CD4-positive, alpha-beta memory T cell (primary cell): Measurements from ENCODE around the gene HRCT1. TPM values are rescaled to one million over a fixed set of nuclear protein-coding genes. Genes with fewer than 3 reads are reported as not detected.
A peak's percentile ranks its signal among the peaks of the same experiment; 100 is the strongest.

Experiments
- CTCF ChIA-PET: fragments of 350-600 bp; sonication (Branson Sonifier 250); formaldehyde crosslinking; loops from one replicate; lab custom pipeline; 2021; ENCODE audit warnings: inconsistent platforms; ENCODE audit not compliant: partially characterized antibody; lab: Charles Lee
- POLR2A ChIA-PET: fragments of 350-600 bp; sonication (Branson Sonifier 250); formaldehyde crosslinking; loops from one replicate; lab custom pipeline; 2021; ENCODE audit not compliant: partially characterized antibody; lab: Charles Lee
- DNase-seq, 5 donors: peaks; one replicate each; pipeline versions ENCODE4 v3.0.0 to v3.0.0-alpha.2; 2020 to 2022; ENCODE audit warnings: mixed read lengths in 1 of 5
- H3K27ac ChIP-seq: one replicate; pipeline ENCODE4 v1.7.0; 2013; ENCODE audit warnings: low read depth, low read length
- H3K27me3 ChIP-seq: 2 replicates; pipeline ENCODE4 v1.7.0; 2013; ENCODE audit warnings: mild to moderate bottlenecking, low read length, moderate library complexity; ENCODE audit not compliant: insufficient read depth
- H3K36me3 ChIP-seq: 2 replicates; pipeline ENCODE4 v1.7.0; 2013; ENCODE audit warnings: mild to moderate bottlenecking, low read length, moderate library complexity; ENCODE audit not compliant: insufficient read depth
- H3K4me1 ChIP-seq: 2 replicates; pipeline ENCODE4 v1.7.0; 2013; ENCODE audit warnings: mild to moderate bottlenecking, low read length, moderate library complexity; ENCODE audit not compliant: insufficient read depth
- H3K4me3 ChIP-seq, 2 donors: one replicate each; pipeline ENCODE4 v1.7.0; 2013; ENCODE audit warnings: low read length in 2 of 2, mild to moderate bottlenecking in 1 of 2
- H3K9me3 ChIP-seq, 2 donors: one replicate each; pipeline ENCODE4 v1.7.0; 2013; ENCODE audit warnings: low read length in 2 of 2, control low read depth in 1 of 2; ENCODE audit not compliant: control insufficient read depth in 1 of 2
- H3K27ac Mint-ChIP-seq, 7 donors: one replicate each; pipeline ENCODE4 v1.8.0; 2020 to 2021; ENCODE audit warnings: mixed read lengths in 7 of 7, mild to moderate bottlenecking in 6 of 7, inconsistent platforms in 3 of 7, moderate library complexity in 3 of 7
- H3K27me3 Mint-ChIP-seq, 2 donors: one replicate each; pipeline ENCODE4 v1.8.0; 2020 to 2021; ENCODE audit warnings: mixed read lengths in 2 of 2
- H3K36me3 Mint-ChIP-seq, 2 donors: one replicate each; pipeline ENCODE4 v1.8.0; 2020 to 2021; ENCODE audit warnings: mixed read lengths in 2 of 2, inconsistent platforms in 1 of 2, mild to moderate bottlenecking in 1 of 2
- H3K4me1 Mint-ChIP-seq, 4 donors: one replicate each; pipeline ENCODE4 v1.8.0; 2020 to 2021; ENCODE audit warnings: mixed read lengths in 4 of 4, mild to moderate bottlenecking in 1 of 4
- H3K4me3 Mint-ChIP-seq, 8 donors: one replicate each; pipeline ENCODE4 v1.8.0; 2020 to 2021; ENCODE audit warnings: mixed read lengths in 8 of 8, mild to moderate bottlenecking in 7 of 8, moderate library complexity in 6 of 8, inconsistent platforms in 3 of 8
- H3K9me3 Mint-ChIP-seq, 8 donors: one replicate each; pipeline ENCODE4 v1.8.0; 2020 to 2021; ENCODE audit warnings: mixed read lengths in 8 of 8, mild to moderate bottlenecking in 5 of 8, inconsistent platforms in 3 of 8, moderate library complexity in 1 of 8
- intact Hi-C: fragments of 100-400 bp; cut with micrococcal nuclease; formaldehyde crosslinking; loops from one replicate; pipeline ENCODE4 v1.15.1; 2023
- polyA plus RNA-seq, 2 donors: library from polyadenylated mRNA; unstranded; fragments of 300-500 nt; fragmentation: Illumina TruSeq; gene quantifications; one replicate each; pipeline ENCODE4 v1.2.3, GENCODE V29; 2021
- total RNA-seq, 2 experiments: library from RNA; stranded (reverse); gene quantifications; one replicate each; pipeline ENCODE4 v1.2.3, GENCODE V29; 2021

Gene HRCT1
- total and polyA plus RNA-seq, 4 experiments from 2014 or later: not detected

- H3K9me3 Mint-ChIP-seq: peaks cover 0 to 2% (median 0%) of the 10 kb centered on the region in 8 donors
- Histone ChIP-seq H3K4me1 (no peaks in the 10 kb centered on the region), H3K9me3 (no peaks in the 10 kb centered on the region), H3K4me3 (no peak overlapping the region), H3K36me3 (no peaks in the 10 kb centered on the region), H3K27ac (no peak overlapping the region), H3K27me3 (peaks cover 5% of the 10 kb centered on the region)
- POLR2A ChIA-PET: no interaction called here
- no peak for DNase-seq
- H3K27me3 Mint-ChIP-seq: peaks cover 13 to 16% of the 10 kb centered on the region in 2 donors
- CTCF ChIA-PET: interaction anchor here (0.7 kb wide), 1 partner anchor 21 kb away, joined by 3 read pairs; no protein-coding TSS in a partner anchor
- intact Hi-C loops: no loop called here
- peak overlapping the region in 1 of 7 donors; percentile 59 for H3K27ac Mint-ChIP-seq
- H3K36me3 Mint-ChIP-seq: no peaks in the 10 kb centered on the region
- peaks cover 0 to 3% (median 1%) of the 10 kb centered on the region in 4 donors for H3K4me1 Mint-ChIP-seq
- H3K4me3 Mint-ChIP-seq: no peak overlapping the region
These were observed 44.7 kb upstream of the HRCT1 start for GRCh38 chr9:35861161-35861897.

DNA sequence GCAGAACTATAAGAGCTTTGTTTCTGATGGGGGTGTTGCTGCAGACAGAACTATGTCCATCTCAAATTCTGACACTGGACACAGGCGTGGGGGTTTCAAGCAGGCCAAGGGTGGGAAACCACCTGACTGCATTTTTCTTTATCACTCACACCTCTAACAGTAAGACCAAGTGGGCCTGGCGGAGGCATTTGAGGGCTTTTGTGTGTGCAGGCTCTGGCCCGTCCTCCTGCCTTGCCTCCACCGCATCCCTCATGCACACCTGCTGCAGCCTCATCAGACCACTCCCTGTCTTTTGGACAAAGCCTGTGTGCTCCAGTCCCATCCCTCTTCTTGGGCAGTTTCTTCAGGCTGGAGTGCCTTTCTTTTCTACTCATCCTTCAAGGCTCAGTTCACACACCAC lies 43.7 kb upstream of the HRCT1 start:
- H3K36me3 Mint-ChIP-seq: no peaks in the 10 kb centered on the region
- CTCF ChIA-PET: interaction anchor here (0.7 kb wide), 1 partner anchor 20 kb away, joined by 3 read pairs; no protein-coding TSS in a partner anchor
- POLR2A ChIA-PET: no interaction called here

GRCh38 chr9:35863583-35863982 lies 42.4 kb upstream of the HRCT1 start:
- no peaks in the 10 kb centered on the region for H3K4me1 ChIP-seq
- H3K27me3 ChIP-seq: peaks cover 5% of the 10 kb centered on the region
- H3K4me3 ChIP-seq: no peak overlapping the region
- Mint-ChIP-seq H3K4me1 (peaks cover 0 to 2% (median 0%) of the 10 kb centered on the region in 4 donors), H3K4me3 (no peak overlapping the region), H3K27ac (no peak overlapping the region), H3K9me3 (no peaks in the 10 kb centered on the region), H3K27me3 (peaks cover 10 to 13% of the 10 kb centered on the region in 2 donors), H3K36me3 (no peaks in the 10 kb centered on the region)
- H3K9me3 ChIP-seq: no peaks in the 10 kb centered on the region
- intact Hi-C loops: no loop called here
- ChIA-PET POLR2A (no interaction called here), CTCF (interaction anchor here (1.0 kb wide), 1 partner anchor 73 kb away, joined by 3 read pairs; no protein-coding TSS in a partner anchor)
- DNase-seq: no peak
- H3K36me3 ChIP-seq: no peaks in the 10 kb centered on the region
- H3K27ac ChIP-seq: no peak overlapping the region

More for the DNA sequence above, 43.7 kb upstream of the HRCT1 start:
- Mint-ChIP-seq H3K4me3 (no peak overlapping the region), H3K9me3 (peaks cover 0 to 2% (median 0%) of the 10 kb centered on the region in 8 donors), H3K4me1 (peaks cover 0 to 2% (median under 1%) of the 10 kb centered on the region in 4 donors), H3K27me3 (peaks cover 11 to 13% of the 10 kb centered on the region in 2 donors), H3K27ac (no peak overlapping the region)
- H3K4me3 ChIP-seq: no peak overlapping the region
- H3K36me3 ChIP-seq: no peaks in the 10 kb centered on the region
- no peak overlapping the region for H3K27ac ChIP-seq
- no peaks in the 10 kb centered on the region for H3K9me3 ChIP-seq
- H3K27me3 ChIP-seq: peaks cover 5% of the 10 kb centered on the region
- no peaks in the 10 kb centered on the region for H3K4me1 ChIP-seq
- DNase-seq: no peak
- intact Hi-C loops: no loop called here

DNA sequence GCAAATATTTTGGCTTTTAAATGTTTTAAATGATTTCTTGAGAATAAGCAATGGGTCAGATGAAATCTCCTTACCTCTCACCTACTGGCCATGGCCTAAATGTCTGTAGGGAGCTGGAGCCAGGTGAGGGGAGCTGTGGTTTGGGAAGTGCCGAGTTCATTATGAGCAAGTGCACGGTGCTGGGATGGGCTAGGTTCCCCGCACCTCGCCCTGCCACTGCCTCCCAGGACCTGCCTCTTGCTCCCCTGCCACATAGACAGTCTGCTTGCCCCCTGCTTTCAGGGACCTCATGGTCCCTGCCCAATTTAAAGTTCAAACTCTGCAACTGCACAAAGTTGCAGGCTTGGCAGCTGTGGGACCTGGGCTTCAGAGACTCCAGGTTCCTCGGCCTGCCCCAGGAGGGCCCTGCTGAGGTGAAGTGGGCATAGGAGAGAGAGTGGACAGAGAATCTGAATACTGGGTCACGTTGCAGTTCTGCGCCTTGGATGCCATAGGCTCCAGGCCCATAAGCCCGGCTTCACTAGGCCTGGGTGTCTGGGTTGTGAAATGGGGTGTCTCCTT lies 41.2 kb upstream of the HRCT1 start:
- Histone ChIP-seq H3K4me3 (no peak overlapping the region), H3K27ac (no peak overlapping the region), H3K4me1 (no peaks in the 10 kb centered on the region), H3K27me3 (peaks cover 5% of the 10 kb centered on the region), H3K9me3 (no peaks in the 10 kb centered on the region), H3K36me3 (no peaks in the 10 kb centered on the region)
- Mint-ChIP-seq H3K4me1 (no peaks in the 10 kb centered on the region), H3K36me3 (no peaks in the 10 kb centered on the region), H3K4me3 (no peak overlapping the region), H3K27ac (no peak overlapping the region), H3K27me3 (peaks cover 10 to 13% of the 10 kb centered on the region in 2 donors), H3K9me3 (peaks cover 0 to 1% (median 0%) of the 10 kb centered on the region in 8 donors)
- intact Hi-C loops: no loop called here
- ChIA-PET POLR2A (no interaction called here), CTCF (no interaction called here)
- DNase-seq: no peak

DNA sequence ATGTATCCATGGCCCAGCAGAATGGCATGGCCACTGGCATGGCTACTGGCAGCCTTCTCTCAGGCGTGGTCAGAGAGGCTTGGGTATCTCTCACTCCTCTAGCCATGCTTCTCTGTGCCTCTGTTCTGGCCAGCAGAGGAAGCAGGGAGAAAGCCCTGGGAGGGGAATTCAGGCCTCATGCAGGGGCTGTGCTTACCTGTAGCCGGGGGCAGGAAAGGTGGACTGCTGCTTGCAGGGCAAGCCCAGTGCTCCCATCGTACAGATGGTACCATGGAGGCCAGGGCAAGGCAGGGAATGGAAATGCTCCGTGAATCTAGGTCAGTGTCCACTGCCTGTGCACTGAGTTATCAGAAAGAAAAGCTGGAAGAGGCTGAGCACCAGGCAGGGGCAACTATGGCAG lies 38.5 kb upstream of the HRCT1 start:
- no peak overlapping the region for H3K27ac ChIP-seq
- peaks cover 5% of the 10 kb centered on the region for H3K27me3 ChIP-seq
- no peaks in the 10 kb centered on the region for H3K36me3 Mint-ChIP-seq
- no peaks in the 10 kb centered on the region for H3K4me1 Mint-ChIP-seq
- peaks cover 0 to 1% (median 0%) of the 10 kb centered on the region in 8 donors for H3K9me3 Mint-ChIP-seq
- H3K4me3 Mint-ChIP-seq: no peak overlapping the region
- no peaks in the 10 kb centered on the region for H3K4me1 ChIP-seq
- no peaks in the 10 kb centered on the region for H3K9me3 ChIP-seq
- no peak for DNase-seq
- no peaks in the 10 kb centered on the region for H3K36me3 ChIP-seq
- H3K4me3 ChIP-seq: no peak overlapping the region
- H3K27me3 Mint-ChIP-seq: peaks cover 4 to 5% of the 10 kb centered on the region in 2 donors
- CTCF ChIA-PET: no interaction called here
- no peak overlapping the region for H3K27ac Mint-ChIP-seq
- intact Hi-C loops: no loop called here
- POLR2A ChIA-PET: no interaction called here

- no peak overlapping the region for H3K27ac Mint-ChIP-seq
- H3K36me3 ChIP-seq: no peaks in the 10 kb centered on the region
- intact Hi-C loops: no loop called here
- H3K27me3 ChIP-seq: peaks cover 5% of the 10 kb centered on the region
- ChIA-PET CTCF (no interaction called here), POLR2A (no interaction called here)
- peaks cover 2 to 3% of the 10 kb centered on the region in 2 donors for H3K27me3 Mint-ChIP-seq
- DNase-seq: no peak
- peak overlapping the region in 1 of 8 donors; percentile 26 for H3K4me3 Mint-ChIP-seq
- H3K4me1 Mint-ChIP-seq: no peaks in the 10 kb centered on the region
- H3K27ac ChIP-seq: no peak overlapping the region
- no peaks in the 10 kb centered on the region for H3K9me3 ChIP-seq
- peaks cover 0 to 1% (median 0%) of the 10 kb centered on the region in 8 donors for H3K9me3 Mint-ChIP-seq
- no peaks in the 10 kb centered on the region for H3K36me3 Mint-ChIP-seq
- no peak overlapping the region for H3K4me3 ChIP-seq
- no peaks in the 10 kb centered on the region for H3K4me1 ChIP-seq
These were observed 37.1 kb upstream of the HRCT1 start for GRCh38 chr9:35868933-35869332.

DNA sequence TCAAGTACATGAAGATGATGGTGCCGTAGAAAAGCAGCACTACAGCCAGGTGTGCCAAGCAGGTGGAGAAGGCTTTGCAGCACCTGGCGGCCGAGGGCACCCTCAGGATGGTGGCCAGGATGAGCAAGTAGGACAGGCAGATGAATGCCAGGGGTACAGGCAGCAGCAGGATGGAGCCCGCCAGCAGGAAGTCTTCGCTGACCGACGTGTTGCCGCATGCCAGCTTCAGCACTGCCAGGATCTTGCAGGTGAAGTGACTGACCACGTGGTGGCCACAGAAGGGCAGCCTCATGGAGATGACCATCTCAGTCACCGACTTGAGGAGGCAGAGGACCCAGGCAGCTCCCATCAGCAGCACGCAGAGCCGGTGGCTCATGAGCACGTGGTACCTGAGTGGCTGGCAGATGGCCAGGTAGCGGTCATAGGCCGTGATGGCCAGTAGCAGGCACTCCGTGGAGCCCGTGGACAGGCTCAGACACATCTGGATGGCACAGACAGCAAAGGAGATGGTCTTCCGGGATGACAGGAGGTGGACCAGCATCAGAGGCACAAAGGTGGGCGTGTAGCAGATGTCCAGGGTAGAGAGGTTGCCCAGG lies 36.3 kb upstream of the HRCT1 start:
- Histone ChIP-seq H3K27ac (no peak overlapping the region), H3K4me1 (no peaks in the 10 kb centered on the region), H3K27me3 (no peaks in the 10 kb centered on the region), H3K9me3 (no peaks in the 10 kb centered on the region), H3K4me3 (no peak overlapping the region), H3K36me3 (no peaks in the 10 kb centered on the region)
- no peak overlapping the region for H3K4me3 Mint-ChIP-seq
- peaks cover 0 to 1% (median 0%) of the 10 kb centered on the region in 8 donors for H3K9me3 Mint-ChIP-seq
- CTCF ChIA-PET: no interaction called here
- H3K4me1 Mint-ChIP-seq: no peaks in the 10 kb centered on the region
- POLR2A ChIA-PET: no interaction called here
- no peaks in the 10 kb centered on the region for H3K36me3 Mint-ChIP-seq
- H3K27me3 Mint-ChIP-seq: no peaks in the 10 kb centered on the region
- intact Hi-C loops: no loop called here
- no peak overlapping the region for H3K27ac Mint-ChIP-seq
- no peak for DNase-seq
